ENCODE measurements around the gene DTX1. TPM values are rescaled to one million over a fixed set of nuclear protein-coding genes. Genes with fewer than 3 reads are reported as not detected.

DTX1 gene
- total RNA-seq, 1 donor from 2014 or later = 4.6 TPM

- Mint-ChIP-seq H3K36me3 (ENCODE audit: low read depth, unreplicated experiment) (peaks cover 6% of the 10 kb centered on the region), H3K27ac (ENCODE audit: unreplicated experiment) (no peak overlapping the region), H3K4me1 (ENCODE audit: low read depth, unreplicated experiment) (peaks cover 8% of the 10 kb centered on the region), H3K4me3 (ENCODE audit: unreplicated experiment) (no peak overlapping the region), H3K27me3 (ENCODE audit: low read depth, unreplicated experiment) (peaks cover 61% of the 10 kb centered on the region), H3K9me3 (ENCODE audit: unreplicated experiment) (no peaks in the 10 kb centered on the region)
- no peaks in the 10 kb centered on the region for H3K79me2 ChIP-seq (ENCODE audit: insufficient read depth, low read length)
- no peak overlapping the region for H3K4me3 ChIP-seq (ENCODE audit: insufficient read depth, low read depth, low read length)
- DNase-seq (ENCODE audit: low read depth) (no peak), FAIRE-seq (no peak)
- TF ChIP-seq, protein P1, sequence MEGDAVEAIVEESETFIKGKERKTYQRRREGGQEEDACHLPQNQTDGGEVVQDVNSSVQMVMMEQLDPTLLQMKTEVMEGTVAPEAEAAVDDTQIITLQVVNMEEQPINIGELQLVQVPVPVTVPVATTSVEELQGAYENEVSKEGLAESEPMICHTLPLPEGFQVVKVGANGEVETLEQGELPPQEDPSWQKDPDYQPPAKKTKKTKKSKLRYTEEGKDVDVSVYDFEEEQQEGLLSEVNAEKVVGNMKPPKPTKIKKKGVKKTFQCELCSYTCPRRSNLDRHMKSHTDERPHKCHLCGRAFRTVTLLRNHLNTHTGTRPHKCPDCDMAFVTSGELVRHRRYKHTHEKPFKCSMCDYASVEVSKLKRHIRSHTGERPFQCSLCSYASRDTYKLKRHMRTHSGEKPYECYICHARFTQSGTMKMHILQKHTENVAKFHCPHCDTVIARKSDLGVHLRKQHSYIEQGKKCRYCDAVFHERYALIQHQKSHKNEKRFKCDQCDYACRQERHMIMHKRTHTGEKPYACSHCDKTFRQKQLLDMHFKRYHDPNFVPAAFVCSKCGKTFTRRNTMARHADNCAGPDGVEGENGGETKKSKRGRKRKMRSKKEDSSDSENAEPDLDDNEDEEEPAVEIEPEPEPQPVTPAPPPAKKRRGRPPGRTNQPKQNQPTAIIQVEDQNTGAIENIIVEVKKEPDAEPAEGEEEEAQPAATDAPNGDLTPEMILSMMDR (IDR thresholded peaks at IDR 0.05; ENCODE audit: insufficient read depth, low read depth, low read length) = no peak
- no peak for TF ChIP-seq EZH2 (IDR thresholded peaks at IDR 0.05; ENCODE audit: insufficient read depth, low read length)
- H3K36me3 ChIP-seq (ENCODE audit: insufficient read depth, low read length) = no peaks in the 10 kb centered on the region
- H3K27me3 ChIP-seq (ENCODE audit: insufficient read depth, low read length) = peaks cover 15% of the 10 kb centered on the region
- H4K20me1 ChIP-seq (ENCODE audit: insufficient read depth, low read length) = no peaks in the 10 kb centered on the region
- H3K9me3 ChIP-seq (ENCODE audit: insufficient read depth, low read depth, low read length) = no peaks in the 10 kb centered on the region
- H3K9ac ChIP-seq (ENCODE audit: low read length) = no peak overlapping the region
- H3K27ac ChIP-seq (ENCODE audit: low read depth, low read length) = no peak overlapping the region
- H3K4me2 ChIP-seq (ENCODE audit: low read length) = no peak overlapping the region
- H3K4me1 ChIP-seq (ENCODE audit: insufficient read depth, low read length) = peaks cover 5% of the 10 kb centered on the region
- no peak overlapping the region for H2AFZ ChIP-seq (ENCODE audit: low read depth, low read length)
Observed at GRCh38 chr12:113093409-113094101, 37.0 kb downstream of the DTX1 start.

DNA sequence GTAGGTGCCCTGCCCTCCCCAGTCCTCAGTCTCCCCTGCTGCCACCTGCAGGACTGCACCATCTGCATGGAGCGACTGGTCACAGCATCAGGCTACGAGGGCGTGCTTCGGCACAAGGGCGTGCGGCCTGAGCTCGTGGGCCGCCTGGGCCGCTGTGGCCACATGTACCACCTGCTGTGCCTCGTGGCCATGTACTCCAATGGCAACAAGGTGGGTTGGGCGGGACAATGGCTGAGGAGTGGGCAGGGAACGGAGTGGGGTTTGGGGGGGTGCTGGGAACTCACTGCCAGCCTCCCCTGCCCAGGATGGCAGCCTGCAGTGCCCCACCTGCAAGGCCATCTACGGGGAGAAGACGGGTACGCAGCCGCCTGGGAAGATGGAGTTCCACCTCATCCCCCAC is 38.2 kb downstream of the DTX1 start:
- Histone ChIP-seq H4K20me1 (ENCODE audit: insufficient read depth, low read length) (no peaks in the 10 kb centered on the region), H3K9ac (ENCODE audit: low read length) (no peak overlapping the region), H3K4me2 (ENCODE audit: low read length) (no peak overlapping the region), H3K4me3 (ENCODE audit: insufficient read depth, low read depth, low read length) (no peak overlapping the region), H3K79me2 (ENCODE audit: insufficient read depth, low read length) (no peaks in the 10 kb centered on the region), H3K36me3 (ENCODE audit: insufficient read depth, low read length) (no peaks in the 10 kb centered on the region), H2AFZ (ENCODE audit: low read depth, low read length) (no peak overlapping the region), H3K27ac (ENCODE audit: low read depth, low read length) (no peak overlapping the region), H3K27me3 (ENCODE audit: insufficient read depth, low read length) (peaks cover 15% of the 10 kb centered on the region), H3K4me1 (ENCODE audit: insufficient read depth, low read length) (peaks cover 5% of the 10 kb centered on the region), H3K9me3 (ENCODE audit: insufficient read depth, low read depth, low read length) (no peaks in the 10 kb centered on the region)
- Mint-ChIP-seq H3K9me3 (ENCODE audit: unreplicated experiment) (no peaks in the 10 kb centered on the region), H3K27ac (ENCODE audit: unreplicated experiment) (no peak overlapping the region), H3K27me3 (ENCODE audit: low read depth, unreplicated experiment) (peaks cover 61% of the 10 kb centered on the region), H3K4me1 (ENCODE audit: low read depth, unreplicated experiment) (peaks cover 6% of the 10 kb centered on the region), H3K36me3 (ENCODE audit: low read depth, unreplicated experiment) (peaks cover 6% of the 10 kb centered on the region), H3K4me3 (ENCODE audit: unreplicated experiment) (no peak overlapping the region)
- TF ChIP-seq, protein P1 (IDR thresholded peaks at IDR 0.05; ENCODE audit: insufficient read depth, low read depth, low read length) = no peak
- TF ChIP-seq EZH2 (IDR thresholded peaks at IDR 0.05; ENCODE audit: insufficient read depth, low read length) = no peak
- DNase-seq (ENCODE audit: low read depth) = no peak
- no peak for FAIRE-seq

GRCh38 chr12:113095405-113095804 is 38.9 kb downstream of the DTX1 start:
- peaks cover 6% of the 10 kb centered on the region for H3K36me3 Mint-ChIP-seq (ENCODE audit: low read depth, unreplicated experiment)
- TF ChIP-seq, protein P1 (IDR thresholded peaks at IDR 0.05; ENCODE audit: insufficient read depth, low read depth, low read length) = no peak
- TF ChIP-seq EZH2 (IDR thresholded peaks at IDR 0.05; ENCODE audit: insufficient read depth, low read length) = no peak
- Histone ChIP-seq H3K4me1 (ENCODE audit: insufficient read depth, low read length) (peaks cover 5% of the 10 kb centered on the region), H3K36me3 (ENCODE audit: insufficient read depth, low read length) (no peaks in the 10 kb centered on the region), H3K4me3 (ENCODE audit: insufficient read depth, low read depth, low read length) (no peak overlapping the region), H3K9me3 (ENCODE audit: insufficient read depth, low read depth, low read length) (no peaks in the 10 kb centered on the region), H3K27ac (ENCODE audit: low read depth, low read length) (no peak overlapping the region), H3K79me2 (ENCODE audit: insufficient read depth, low read length) (no peaks in the 10 kb centered on the region), H3K27me3 (ENCODE audit: insufficient read depth, low read length) (peaks cover 12% of the 10 kb centered on the region), H2AFZ (ENCODE audit: low read depth, low read length) (no peak overlapping the region), H3K4me2 (ENCODE audit: low read length) (no peak overlapping the region), H4K20me1 (ENCODE audit: insufficient read depth, low read length) (no peaks in the 10 kb centered on the region), H3K9ac (ENCODE audit: low read length) (no peak overlapping the region)
- no peak overlapping the region for H3K4me3 Mint-ChIP-seq (ENCODE audit: unreplicated experiment)
- peaks cover 58% of the 10 kb centered on the region for H3K27me3 Mint-ChIP-seq (ENCODE audit: low read depth, unreplicated experiment)
- no peak overlapping the region for H3K27ac Mint-ChIP-seq (ENCODE audit: unreplicated experiment)
- DNase-seq (ENCODE audit: low read depth) (no peak), FAIRE-seq (no peak)
- H3K9me3 Mint-ChIP-seq (ENCODE audit: unreplicated experiment) = no peaks in the 10 kb centered on the region
- peaks cover 6% of the 10 kb centered on the region for H3K4me1 Mint-ChIP-seq (ENCODE audit: low read depth, unreplicated experiment)
